Pulmonary artery endothelial cell (primary cell): Measurements from ENCODE around the gene SLC12A4. TPM values are rescaled to one million over a fixed set of nuclear protein-coding genes. Genes with fewer than 3 reads are reported as not detected.
"Not testable (repeated sequence)": the region's sequence is repeated elsewhere in the genome, so short reads cannot be mapped to it uniquely, and the experiment has no call there.

Source experiments
- DNase-seq: peaks from one replicate; pipeline ENCODE4 v3.0.0-alpha.2; 2011; ENCODE audit warnings: low read depth, low spot score
- total RNA-seq: library from RNA; depleted of rRNA; stranded (reverse); fragments of >200 nt; gene quantifications from 2 replicates; pipeline ENCODE4 v1.2.3, GENCODE V29; 2014

SLC12A4 gene
- total RNA-seq, 1 donor from 2014 or later, result 57.2 TPM

DNA sequence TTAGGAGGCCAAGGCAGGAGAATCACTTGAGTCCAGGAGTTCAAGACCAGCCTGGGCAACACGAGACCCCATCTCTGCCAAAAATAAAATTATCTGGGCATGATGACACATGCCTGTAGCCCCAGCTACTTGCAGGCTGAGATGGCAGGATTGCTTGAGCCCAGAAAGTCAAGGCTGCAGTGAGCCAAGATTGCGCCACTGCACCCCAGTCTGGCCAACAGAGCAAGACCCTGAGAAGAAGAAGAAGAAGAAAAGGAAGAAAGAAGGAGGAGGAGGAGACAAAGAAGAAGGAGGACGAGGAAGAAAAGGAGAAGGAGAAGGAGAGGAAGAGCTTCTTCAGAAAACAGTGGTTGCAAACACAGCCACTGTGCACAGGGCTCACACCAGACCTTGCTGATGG, 20.2 kb upstream of the SLC12A4 start:
- DNase-seq, result no peak

GRCh38 chr16:67987460-67988160, 19.2 kb upstream of the SLC12A4 start:
- no peak for DNase-seq

DNA sequence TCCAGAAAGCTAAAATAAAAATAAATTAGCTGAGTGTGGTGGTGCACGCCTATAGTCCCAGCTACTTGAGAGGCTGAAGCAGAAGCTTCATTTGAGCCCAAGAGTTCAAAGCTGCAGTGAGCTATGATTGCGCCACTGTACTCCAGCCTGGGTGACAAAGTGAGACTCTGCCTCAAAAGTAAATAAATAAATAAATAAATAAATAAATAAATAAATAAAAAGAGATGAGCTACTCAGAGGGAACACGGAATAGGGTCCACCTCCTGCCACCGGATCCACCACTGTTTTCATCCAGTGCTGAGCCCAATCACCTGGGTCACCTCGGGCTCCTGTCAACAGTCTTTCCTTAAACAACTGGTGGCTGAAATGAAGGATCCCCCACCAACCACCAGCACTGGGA, 18.5 kb upstream of the SLC12A4 start:
- no peak for DNase-seq

DNA sequence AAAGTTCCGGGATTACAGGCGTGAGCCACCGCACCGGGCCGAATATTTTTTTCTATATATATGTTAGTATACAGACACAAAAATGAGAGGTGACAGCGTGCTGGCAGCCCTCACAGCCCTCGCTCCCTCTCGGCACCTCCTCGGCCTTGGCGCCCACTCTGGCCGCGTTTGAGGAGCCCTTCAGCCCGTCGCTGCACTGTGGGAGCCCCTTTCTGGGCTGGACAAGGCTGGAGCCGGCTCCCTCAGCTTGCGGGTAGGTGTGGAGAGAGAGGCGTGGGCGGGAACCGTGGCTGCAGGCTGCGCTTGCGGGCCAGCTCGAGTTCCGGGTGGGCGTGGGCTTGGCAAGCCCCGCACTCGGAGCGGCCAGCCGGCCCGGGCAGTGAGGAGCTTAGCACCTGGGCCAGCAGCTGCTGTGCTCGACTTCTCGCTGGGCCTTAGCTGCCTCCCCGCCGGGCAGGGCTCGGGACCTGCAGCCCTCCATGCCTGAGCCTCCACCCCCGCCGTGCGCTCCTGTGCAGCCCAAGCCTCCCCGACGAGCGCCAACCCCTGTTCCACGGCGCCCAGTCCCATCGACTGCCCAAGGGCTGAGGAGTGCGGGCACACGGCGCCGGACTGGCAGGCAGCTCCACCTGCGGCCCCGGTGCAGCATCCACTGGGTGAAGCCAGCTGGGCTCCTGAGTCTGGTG, 13.7 kb upstream of the SLC12A4 start:
- no peak for DNase-seq

- DNase-seq, result no peak
Observed at GRCh38 chr16:67979955-67980678, 11.7 kb upstream of the SLC12A4 start, which contains the start of gene DPEP3. Gene DPEP3, minus strand, starts transcription at chr16:67980499. Its CDS starts 119 bp downstream, at chr16:67980380.

DNA sequence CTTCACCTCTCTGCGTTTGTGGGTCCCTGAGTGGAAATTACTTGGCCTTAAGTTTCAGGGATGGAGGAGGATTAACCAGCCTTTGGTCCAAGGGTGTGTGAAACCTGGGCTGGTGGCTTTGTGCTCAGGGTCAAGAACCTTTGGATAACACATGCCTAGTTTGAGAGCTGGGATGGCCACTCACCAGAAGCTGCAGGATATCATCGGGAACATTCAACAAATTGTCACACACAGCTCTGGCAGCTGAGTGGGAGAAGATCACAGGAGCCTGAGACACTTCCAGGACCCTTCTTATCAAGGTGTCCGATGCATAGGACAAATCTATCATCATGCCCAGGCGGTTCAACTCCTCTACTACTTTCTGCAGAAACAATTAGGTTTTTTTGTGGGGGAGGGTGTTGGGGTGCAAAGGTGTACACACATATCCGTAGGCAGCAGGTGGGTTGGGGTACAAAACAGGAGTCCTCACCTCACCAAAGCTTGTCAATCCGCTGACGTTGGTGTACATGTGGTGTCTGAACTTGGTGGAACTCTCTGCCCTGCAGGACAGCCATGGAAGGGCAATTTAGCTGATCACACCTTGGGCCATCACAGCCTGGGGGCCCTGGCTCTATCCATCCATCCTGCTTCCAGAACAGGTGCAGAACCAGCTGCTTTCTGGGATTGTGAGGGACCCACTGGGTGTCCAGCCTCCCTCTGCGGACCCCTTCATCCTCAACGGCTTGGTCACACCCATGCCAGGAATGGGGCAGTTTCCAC, 9.2 kb upstream of the SLC12A4 start:
- no peak for DNase-seq

- no peak for DNase-seq
Observed at GRCh38 chr16:67977005-67977404, 8.6 kb upstream of the SLC12A4 start.

DNA sequence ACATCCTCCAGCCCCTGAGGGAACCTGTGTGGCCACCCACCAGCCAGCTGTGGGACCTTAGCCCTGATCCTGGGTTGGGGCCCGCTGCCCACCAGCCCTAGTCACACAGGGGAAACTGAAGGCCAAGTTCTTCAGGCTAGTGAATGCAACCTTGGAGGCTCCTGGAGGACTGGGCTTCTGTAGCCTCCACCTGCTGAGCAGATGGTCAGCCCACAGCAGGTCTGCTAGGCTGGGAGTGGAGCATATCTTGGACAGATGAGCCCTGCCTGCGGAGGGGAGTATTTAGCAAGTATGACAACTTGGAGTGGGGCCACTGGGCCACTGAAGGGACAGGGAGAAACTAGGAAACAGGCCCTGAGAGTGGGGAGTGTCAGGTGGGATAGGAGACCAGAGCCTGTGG, 7.8 kb upstream of the SLC12A4 start:
- no peak for DNase-seq

DNA sequence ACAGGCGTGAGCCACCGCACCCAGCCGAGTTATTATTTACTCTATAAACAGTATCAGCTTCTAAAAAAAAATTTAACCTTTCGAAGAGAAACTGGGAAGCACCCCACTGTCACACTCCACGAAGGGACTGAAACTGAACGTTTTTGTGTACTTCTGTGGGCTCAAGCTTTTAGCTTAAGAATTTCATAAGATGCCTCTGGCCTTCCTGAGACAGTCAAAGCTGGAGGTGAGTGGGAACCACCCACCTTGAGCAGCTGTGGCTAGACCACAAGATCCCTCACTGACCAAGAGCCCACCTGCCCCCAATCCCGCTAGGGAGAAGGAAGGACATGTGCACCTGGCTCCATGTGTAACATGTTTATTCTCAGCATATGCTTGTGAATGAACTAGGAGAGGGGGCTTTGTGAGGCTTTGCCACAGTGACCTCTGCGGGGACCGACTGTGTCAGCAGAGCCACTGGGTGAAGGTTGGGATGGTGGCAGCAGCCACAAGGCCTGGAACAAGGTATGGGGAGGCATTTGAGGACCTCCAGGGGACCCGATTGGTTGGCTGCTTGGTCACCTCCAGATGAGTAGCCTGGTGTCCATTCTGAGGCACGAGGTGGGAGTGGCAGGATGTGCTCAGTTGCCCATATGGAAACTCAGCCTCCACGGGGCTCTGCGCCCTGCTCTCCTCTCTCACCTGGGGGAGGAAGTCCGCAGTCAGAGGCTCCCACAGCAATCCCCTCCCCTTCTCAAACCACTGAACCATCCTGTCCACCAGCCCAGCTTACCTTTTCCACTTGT, 7.1 kb upstream of the SLC12A4 start:
- no peak for DNase-seq

GRCh38 chr16:67972285-67972684, 3.8 kb upstream of the SLC12A4 start:
- not testable (repeated sequence) for DNase-seq

DNA sequence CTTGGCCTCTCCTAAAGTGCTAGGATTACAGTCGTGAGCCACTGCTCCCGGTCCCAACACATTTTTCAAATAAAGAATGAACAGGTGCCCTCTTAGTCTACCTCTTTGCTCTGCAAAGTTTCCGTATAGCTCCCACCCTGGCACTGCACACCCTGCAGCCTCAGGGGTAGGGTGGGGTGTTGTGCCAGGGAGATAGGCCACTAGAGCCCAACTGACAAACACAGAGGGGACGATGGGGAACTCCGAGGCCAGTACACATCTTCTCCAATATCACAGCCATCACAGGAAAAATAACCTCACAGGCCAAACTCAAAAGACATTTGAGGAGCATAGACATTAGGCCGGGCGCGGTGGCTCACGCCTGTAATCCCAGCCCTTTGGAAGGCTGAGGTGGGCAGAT, 2.7 kb upstream of the SLC12A4 start:
- DNase-seq, result no peak

DNA sequence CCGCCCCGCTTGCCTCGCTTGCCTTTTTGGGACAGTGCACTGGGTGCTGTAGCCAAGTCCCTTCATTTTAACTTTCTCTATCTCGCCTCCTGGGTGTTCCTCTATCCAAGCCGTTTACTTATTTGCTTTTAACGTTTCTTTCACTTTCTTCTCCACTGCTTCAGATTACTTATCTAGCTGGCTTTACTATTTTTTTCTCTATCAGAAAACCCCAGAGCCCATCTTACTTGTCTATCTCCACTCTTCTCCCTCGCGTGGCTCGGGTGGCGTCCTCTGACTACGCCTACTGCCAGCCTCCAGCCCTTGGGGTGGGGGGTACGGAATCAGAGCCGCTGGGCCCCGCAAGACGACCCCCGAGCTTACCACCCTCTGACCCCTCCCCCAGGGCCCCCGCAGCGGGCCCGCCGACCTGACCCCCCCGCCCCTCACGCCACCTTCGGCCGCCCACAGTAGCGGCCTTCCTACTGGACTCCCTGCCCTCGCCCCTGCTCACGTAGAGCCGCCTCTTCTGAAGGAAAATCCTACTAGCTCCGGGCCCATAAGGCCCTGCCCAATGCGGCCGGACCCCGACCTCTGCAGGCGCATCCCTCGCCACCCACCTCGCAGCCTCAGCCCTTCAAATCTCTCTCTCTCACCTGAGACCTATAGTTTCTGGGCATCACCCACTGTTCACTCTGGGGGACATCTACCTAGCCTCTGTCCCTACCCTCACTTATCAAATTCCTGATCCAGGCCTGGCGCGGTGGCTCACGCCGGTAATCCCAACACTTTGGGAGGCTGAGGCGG, 1.0 kb upstream of the SLC12A4 start:
- no peak for DNase-seq

GRCh38 chr16:67967958-67968399, 458 bp downstream of the SLC12A4 start:
- DNase-seq, result no peak

- DNase-seq, result no peak
Observed at GRCh38 chr16:67967183-67967957, 1.1 kb downstream of the SLC12A4 start.

GRCh38 chr16:67966549-67967182, 1.8 kb downstream of the SLC12A4 start:
- DNase-seq, result no peak

DNA sequence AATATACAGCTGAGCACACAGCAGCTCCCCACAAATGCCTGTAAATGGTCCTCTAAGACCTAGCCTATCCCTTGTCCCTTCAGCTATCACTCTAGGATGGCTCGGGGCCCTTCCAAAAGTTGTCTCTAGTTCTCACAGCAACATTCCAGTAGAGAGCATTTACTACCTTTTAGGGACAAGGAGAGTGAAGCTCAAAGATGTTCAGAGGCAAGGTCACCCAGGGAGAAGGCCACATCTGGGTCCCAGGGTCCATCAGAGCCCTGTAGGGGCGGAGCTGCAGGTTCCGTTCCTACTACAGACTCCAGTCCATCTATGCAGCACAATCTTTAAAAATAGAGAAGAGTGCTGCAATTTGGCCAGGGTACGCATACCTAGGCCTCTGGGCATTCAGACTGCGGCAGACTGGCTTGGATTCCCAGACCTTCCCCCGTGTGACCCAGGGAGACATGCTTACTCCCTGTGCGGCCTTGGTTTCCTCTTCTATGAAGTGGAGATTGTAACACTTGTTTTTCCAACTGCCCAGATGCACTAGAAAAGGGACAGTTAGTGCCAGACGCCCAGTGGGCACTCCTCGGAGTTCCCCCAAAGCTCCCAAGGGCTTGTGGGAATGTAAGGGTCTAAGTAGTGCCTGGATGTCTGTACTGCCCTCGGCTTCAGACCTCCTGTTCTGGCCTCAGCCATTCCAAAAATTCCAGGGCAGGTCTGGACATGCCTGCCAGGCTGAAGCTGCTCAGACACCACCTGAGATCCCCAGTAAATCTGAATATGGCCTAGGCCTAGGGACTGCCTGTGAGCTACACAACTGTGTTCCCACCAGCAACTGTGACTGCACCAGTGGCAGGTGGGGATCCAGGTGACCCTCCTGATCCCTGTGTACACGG, 2.5 kb downstream of the SLC12A4 start:
- no peak for DNase-seq

GRCh38 chr16:67964477-67965131, 3.8 kb downstream of the SLC12A4 start:
- no peak for DNase-seq
